Non-pigmented ciliary epithelial cell (primary cell): ENCODE results near the gene CERS1.

Source experiments
- DNase-seq: peaks from one replicate; pipeline ENCODE4 v3.0.0-alpha.2; 2010; ENCODE audit warnings: low read depth

Gene CERS1

GRCh38 chr19:18870531-18871172 is 25.3 kb downstream of the CERS1 start:
- no peak for DNase-seq

- DNase-seq = no peak
Observed at GRCh38 chr19:18869781-18870530, 26.0 kb downstream of the CERS1 start.

DNA sequence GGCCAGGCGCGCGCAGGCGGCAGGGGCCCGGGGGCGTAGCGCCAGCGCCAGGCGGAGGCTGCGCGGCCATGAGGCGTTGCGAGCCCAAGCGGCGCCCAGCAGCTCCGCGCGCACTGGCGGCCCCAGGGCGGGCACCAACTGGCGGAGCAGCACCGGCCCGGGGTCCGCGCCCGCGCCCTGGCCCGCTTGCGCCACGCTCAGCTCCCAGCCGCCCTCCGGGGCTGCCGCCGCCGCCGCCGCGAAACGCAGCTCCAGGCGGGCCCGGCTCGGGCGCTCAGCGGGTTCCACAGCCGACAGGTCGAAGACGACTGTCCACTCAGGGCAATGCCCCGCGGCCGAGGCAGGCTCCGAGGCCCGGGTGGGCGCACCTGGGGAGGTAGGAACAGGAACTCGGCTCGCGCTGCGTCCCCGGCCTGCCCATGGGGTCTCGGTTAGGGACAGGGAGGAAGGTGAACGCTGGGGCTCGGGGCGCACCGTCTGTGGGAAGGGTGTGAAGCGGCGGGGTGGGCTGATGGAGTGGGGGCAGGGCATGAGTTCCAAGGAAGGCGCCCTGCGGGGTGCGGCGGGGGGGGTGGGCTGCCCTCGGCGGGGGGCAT is 26.8 kb downstream of the CERS1 start:
- DNase-seq = no peak

DNA sequence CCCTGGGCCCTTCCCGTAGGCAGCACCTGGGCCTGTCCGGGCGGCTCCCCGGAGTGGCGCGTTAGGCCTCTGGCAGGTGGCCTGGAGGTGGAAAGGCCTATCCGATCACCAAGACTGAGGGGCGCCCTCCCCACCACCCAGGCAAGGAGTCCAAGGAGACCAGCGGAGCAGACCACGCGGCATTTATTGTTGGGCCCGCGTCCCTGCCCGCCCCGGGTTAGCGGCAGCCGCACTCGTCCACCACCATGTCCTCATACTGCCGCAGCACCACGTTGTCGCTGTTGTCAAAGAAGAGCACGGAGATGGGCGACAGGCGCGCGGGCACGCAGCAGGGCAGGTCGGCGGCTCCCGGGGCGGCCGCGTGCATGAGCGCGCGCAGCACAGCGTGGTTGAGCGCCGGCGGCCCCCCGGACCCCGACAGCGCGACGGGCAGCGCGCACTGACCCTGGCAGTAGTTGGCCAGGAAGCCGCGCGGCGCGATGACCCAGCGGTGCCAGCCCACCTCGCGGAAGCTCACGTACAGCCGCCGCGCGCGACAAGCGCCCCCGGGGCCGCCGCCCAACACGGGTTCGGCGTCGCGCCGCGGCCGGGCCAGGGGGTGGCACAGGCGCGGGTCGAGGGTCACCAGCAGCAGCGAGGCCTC is 27.5 kb downstream of the CERS1 start:
- DNase-seq = no peak

GRCh38 chr19:18867751-18868150 is 28.2 kb downstream of the CERS1 start:
- no peak for DNase-seq

DNA sequence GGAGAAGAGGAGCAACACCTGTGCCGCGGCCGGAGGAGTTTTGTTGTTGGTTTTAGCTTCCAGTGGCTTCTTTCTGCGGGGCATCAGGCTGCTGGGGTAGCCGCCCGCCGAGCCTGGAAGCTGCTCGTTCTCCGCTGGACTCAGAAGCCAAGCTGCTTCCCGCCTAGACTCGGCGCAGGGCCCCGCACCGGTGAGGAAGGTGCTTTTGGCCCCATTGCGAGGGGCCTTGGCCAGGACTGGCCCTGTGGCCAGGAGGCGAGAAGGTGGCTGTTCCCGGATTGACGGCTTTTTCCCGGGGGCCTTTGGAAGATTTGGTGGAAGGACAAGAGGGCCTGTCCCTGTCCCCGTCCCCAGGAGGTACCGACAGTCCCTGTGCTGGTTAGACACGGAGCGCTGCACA is 28.8 kb downstream of the CERS1 start:
- DNase-seq = no peak

GRCh38 chr19:18866800-18867123 is 29.2 kb downstream of the CERS1 start:
- DNase-seq = no peak

- DNase-seq = no peak
Observed at GRCh38 chr19:18865973-18866799, 29.8 kb downstream of the CERS1 start.

DNA sequence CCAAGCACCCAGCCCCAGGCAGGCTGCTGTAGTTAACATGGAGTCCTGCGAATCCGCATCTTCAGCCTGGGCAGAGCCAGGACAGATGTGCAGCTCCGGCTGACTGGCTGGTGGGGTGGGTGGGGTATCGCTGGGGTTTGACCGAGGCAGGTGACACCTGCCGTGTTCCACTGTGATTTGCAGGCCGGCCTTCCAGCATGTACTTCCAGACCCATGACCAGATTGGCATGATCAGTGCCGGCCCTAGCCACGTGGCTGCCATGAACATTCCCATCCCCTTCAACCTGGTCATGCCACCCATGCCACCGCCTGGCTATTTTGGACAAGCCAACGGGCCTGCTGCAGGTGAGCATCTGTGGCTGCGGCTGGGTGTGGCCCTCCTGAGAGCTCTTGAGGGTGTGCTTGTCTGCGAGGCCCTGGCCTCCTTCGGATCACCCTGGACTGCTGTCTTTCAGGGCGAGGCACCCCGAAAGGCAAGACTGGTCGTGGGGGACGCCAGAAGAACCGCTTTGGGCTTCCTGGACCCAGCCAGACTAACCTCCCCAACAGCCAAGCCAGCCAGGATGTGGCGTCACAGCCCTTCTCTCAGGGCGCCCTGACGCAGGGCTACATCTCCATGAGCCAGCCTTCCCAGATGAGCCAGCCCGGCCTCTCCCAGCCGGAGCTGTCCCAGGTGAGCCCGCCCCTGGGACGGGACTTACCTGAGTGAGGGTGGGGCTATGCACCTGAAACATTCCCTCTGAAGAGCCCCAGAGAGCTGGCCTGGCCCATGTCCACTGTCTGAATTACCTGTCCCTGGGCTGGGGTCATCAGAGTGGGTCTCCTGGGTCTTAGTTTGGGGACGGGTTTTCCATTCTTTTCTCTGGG is 30.6 kb downstream of the CERS1 start:
- DNase-seq = no peak

- DNase-seq = no peak
Observed at GRCh38 chr19:18863843-18864362, 32.1 kb downstream of the CERS1 start.

DNA sequence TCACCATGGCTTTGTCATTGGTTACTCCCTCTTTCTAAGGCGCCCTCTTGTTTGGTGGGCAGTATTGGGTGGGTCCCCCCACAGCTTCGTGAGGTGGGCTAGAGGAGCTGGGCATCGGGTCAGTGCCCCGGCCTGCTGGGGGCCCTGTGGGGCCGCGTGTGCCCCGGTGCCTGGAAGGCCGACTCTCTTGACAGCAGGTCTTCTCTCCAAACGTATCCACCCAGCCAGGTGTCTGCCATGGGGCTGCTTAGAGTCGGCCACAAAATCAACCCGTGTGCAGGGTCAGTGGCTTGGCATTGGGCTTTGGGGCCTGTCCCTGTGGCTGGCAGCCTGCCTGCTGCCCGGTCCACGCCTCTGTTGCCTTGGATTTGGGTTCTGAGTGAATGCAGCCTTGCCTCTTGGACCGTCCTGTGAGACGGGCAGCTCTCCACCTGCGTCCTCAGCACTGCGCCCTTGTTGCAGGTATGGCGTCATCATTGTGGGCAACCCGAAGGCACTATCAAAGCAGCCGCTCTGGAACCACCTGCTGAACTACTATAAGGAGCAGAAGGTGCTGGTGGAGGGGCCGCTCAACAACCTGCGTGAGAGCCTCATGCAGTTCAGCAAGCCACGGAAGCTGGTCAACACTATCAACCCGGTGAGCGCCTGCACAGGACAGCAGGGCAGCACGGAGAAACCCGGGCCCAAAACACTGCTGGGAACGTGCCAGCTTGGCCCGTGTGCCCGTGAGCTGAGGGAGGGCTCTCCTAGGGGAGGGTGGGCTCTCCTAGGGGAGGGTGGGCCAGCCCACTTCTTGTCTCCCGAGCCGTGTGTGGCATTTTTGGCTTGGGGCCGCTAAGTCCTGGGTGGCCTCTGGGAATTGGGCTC is 32.7 kb downstream of the CERS1 start:
- DNase-seq = no peak

- no peak for DNase-seq
Observed at GRCh38 chr19:18861917-18862316, 34.0 kb downstream of the CERS1 start.

GRCh38 chr19:18861235-18861634 is 34.7 kb downstream of the CERS1 start:
- DNase-seq = no peak

DNA sequence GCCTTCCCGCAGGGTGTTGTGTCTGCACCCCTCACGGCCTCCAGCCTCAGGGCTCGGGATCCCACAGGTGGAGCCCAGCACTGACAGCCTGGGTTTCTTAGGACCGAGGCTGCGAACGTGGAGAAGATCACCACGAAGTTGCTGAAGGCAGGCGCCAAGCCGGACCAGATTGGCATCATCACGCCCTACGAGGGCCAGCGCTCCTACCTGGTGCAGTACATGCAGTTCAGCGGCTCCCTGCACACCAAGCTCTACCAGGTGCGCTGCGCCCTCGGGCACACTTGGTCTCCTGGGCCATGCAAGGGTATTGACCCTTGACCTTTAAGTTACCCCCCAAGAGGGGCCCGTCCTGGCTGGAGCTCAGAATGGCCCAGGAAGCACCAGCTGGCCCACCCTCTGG is 35.2 kb downstream of the CERS1 start:
- DNase-seq = no peak

GRCh38 chr19:18860302-18860700 is 35.7 kb downstream of the CERS1 start:
- no peak for DNase-seq

GRCh38 chr19:18859676-18860301 is 36.2 kb downstream of the CERS1 start:
- DNase-seq = no peak

DNA sequence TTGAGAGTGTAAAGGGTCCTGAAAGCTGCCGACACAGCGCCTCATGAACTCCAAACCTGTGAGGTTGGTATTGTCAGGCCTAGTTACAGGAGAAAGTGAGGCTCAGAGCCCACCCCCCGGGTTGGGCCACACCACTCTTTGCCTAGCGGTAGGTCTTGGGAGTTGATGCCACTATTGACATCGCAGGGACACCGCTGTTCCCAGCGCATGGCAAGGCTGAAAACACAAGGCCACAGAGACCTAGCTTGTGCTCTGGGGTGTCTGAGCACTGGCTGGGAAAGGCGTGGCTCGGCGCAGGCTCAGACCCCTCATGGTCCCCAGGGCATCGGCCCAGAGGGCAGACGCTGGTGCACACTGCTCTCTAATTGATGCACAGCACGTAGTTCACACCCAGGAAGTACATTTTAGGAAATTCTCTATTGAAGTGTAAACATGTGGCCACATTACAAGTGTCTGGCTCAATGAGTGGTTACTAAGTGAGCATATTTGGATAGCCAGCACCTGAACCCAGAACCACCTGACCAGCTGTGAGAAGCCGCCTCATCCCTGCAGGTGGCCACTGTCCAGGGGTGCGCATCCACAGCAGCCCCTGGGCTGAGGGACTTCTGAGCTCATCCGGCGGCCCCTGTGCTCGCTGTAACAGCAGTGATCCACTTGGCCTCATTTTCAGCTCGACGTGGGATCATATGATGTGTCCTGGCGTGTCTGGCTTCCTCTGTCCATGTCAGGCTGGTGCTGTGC is 36.9 kb downstream of the CERS1 start:
- DNase-seq = no peak

GRCh38 chr19:18857223-18857622 is 38.7 kb downstream of the CERS1 start:
- DNase-seq = no peak
